ENCODE results near the gene TAGAP. TPM values are rescaled to one million over a fixed set of nuclear protein-coding genes. Genes with fewer than 3 reads are reported as not detected.

TAGAP gene
- total and polyA plus RNA-seq, 2 donors (not counting 3 experiments of a cell fraction or from before 2014, with no cell fraction given): not detected

GRCh38 chr6:159065759-159066329 is 21.1 kb upstream of the TAGAP start:
- intact Hi-C loops (cut with micrococcal nuclease) (no loop called here), dilution Hi-C loops (cut with MboI; ENCODE audit: extremely low pct_ligation_motif_present, low sequenced_read_pairs) (no loop called here)
- H3K9ac ChIP-seq (replicated peaks; ENCODE audit: extremely low read depth, insufficient read depth, low read length): no peak overlapping the region
- no TSS peak for BruUV-seq (replicated peaks)
- no peaks in the 10 kb centered on the region for H3K79me2 ChIP-seq (ENCODE audit: control insufficient read depth, insufficient read depth, low read length)
- H2AFZ ChIP-seq (ENCODE audit: low read depth, low read length): no peak overlapping the region
- H3K36me3 ChIP-seq (ENCODE audit: control insufficient read depth in 2 of 2, extremely low read depth in 1 of 2, insufficient read depth in 2 of 2, low read length in 2 of 2): no peaks in the 10 kb centered on the region
- peaks cover 0 to 2% of the 10 kb centered on the region in 2 experiments for H3K27me3 ChIP-seq (ENCODE audit: control insufficient read depth in 2 of 2, insufficient read depth in 2 of 2, low read length in 2 of 2)
- H3K4me2 ChIP-seq (ENCODE audit: insufficient read depth, low read length): no peak overlapping the region
- CTCF ChIA-PET: interaction anchor here (1.0 to 1.1 kb wide), 3 partner anchors 23 to 57 kb away, joined by 3 to 4 read pairs (median 3); no protein-coding TSS in a partner anchor
- DNase-seq (ENCODE audit: low read depth, low spot score) (no peak), FAIRE-seq (no peak)
- no peaks in the 10 kb centered on the region for H3K9me3 ChIP-seq (replicated peaks; ENCODE audit: control insufficient read depth, insufficient read depth, low read length)
- H3K27ac ChIP-seq (ENCODE audit: insufficient read depth, low read depth, low read length): no peak overlapping the region
- H3K9me1 ChIP-seq (replicated peaks; ENCODE audit: control insufficient read depth, extremely low read depth, insufficient read depth, low read length): no peaks in the 10 kb centered on the region
- no peak for TF ChIP-seq POLR2A (IDR thresholded peaks at IDR 0.05; ENCODE audit: low read depth, low read length)
- TF ChIP-seq CTCF (IDR thresholded peaks at IDR 0.05; ENCODE audit: extremely low read depth in 1 of 2, insufficient read depth in 1 of 2, low read depth in 1 of 2, low read length in 2 of 2): no peak
- no peak for TF ChIP-seq FOS (IDR thresholded peaks at IDR 0.05; ENCODE audit: borderline replicate concordance, insufficient read depth, low read length)
- TF ChIP-seq GATA2 (IDR thresholded peaks at IDR 0.05; ENCODE audit: insufficient read depth, insufficient read length, low read depth, low read length): no peak
- TF ChIP-seq POLR2AphosphoS5 (IDR thresholded peaks at IDR 0.05; ENCODE audit: insufficient read depth, low read depth, low read length): no peak
- no peak for TF ChIP-seq EZH2 (IDR thresholded peaks at IDR 0.05; ENCODE audit: borderline replicate concordance, low read depth, low read length, severe bottlenecking)
- TF ChIP-seq MAX (IDR thresholded peaks at IDR 0.05; ENCODE audit: insufficient read depth, insufficient read length): no peak
- no peak for TF ChIP-seq JUN (IDR thresholded peaks at IDR 0.05; ENCODE audit: borderline replicate concordance, insufficient read depth, insufficient read length, low read depth)
- no peak for TF ChIP-seq MYC (IDR thresholded peaks at IDR 0.05; ENCODE audit: low read depth, low read length)
- no peaks in the 10 kb centered on the region for H4K20me1 ChIP-seq (replicated peaks; ENCODE audit: control insufficient read depth, extremely low read depth, insufficient read depth, low read length)
- POLR2A ChIA-PET: no interaction called here
- no peak overlapping the region for H3K4me3 ChIP-seq (replicated peaks in 1 of 3; ENCODE audit: insufficient read depth in 1 of 3, low read depth in 1 of 3, low read length in 3 of 3)
- no peaks in the 10 kb centered on the region for H3K4me1 ChIP-seq (ENCODE audit: control insufficient read depth, extremely low read depth, insufficient read depth, low read length)
